ENCODE measurements around the gene SCN4B.

GRCh38 chr11:118108513-118108912 is 44.1 kb downstream of the SCN4B start:
- TF ChIP-seq CTCF (conservative IDR thresholded peaks at IDR 0.05; ENCODE audit: low read length) (no peak), EZH2phosphoT487 (IDR thresholded peaks at IDR 0.05; ENCODE audit: borderline replicate concordance) (no peak)

Data from Loucy (cell line).